ENCODE measurements around the gene HOXD3. TPM values are rescaled to one million over a fixed set of nuclear protein-coding genes. Genes with fewer than 3 reads are reported as not detected.

Gene HOXD3
- total and polyA plus RNA-seq, 4 donors = 0.07 to 2.5 (median 0.64) TPM

DNA sequence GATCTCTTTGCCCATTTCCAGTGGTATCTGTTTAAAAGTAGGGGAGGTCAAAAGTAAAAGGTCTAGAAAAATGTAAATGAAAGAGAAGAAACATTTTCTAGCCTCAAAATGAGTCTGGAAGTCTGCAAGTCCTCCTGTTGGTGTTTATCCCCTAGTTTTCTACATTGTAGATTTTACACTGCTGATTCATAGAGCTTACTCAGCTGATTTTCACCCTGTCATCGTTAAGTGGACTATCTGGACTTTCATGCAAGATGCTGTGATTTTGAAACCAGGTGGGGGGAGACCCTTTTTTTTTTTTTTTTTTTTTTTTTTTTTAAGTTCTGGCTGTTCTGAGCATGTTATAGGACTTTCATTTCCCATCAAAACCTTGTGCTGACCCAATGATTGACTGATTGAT is 10.3 kb downstream of the HOXD3 start:
- WGBS, 2 donors = 63 to 68% methylated on average over 1 of the region's 1 CpG
- no peak overlapping the region for H3K9ac ChIP-seq (ENCODE audit: insufficient read depth in 1 of 2, low read length in 2 of 2)

DNA sequence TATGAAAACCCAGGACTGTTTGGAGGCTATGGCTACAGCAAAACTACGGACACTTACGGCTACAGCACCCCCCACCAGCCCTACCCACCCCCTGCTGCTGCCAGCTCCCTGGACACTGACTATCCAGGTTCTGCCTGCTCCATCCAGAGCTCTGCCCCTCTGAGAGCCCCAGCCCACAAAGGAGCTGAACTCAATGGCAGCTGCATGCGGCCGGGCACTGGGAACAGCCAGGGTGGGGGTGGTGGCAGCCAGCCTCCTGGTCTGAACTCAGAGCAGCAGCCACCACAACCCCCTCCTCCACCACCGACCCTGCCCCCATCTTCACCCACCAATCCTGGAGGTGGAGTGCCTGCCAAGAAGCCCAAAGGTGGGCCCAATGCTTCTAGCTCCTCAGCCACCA is 12.1 kb downstream of the HOXD3 start:
- DNase-seq (no peak), ATAC-seq (ENCODE audit: insufficient read depth, low FRiP score) (no peak)
- H3K27ac ChIP-seq (ENCODE audit: low read depth in 1 of 2, low read length in 1 of 2) = no peak overlapping the region
- H3K36me3 ChIP-seq (ENCODE audit: control insufficient read depth in 4 of 4, insufficient read depth in 4 of 4, low read length in 4 of 4) = no peaks in the 10 kb centered on the region
- 74 to 81% methylated on average over 5 of the region's 5 CpGs for WGBS, 2 donors
- TF ChIP-seq, protein P1, sequence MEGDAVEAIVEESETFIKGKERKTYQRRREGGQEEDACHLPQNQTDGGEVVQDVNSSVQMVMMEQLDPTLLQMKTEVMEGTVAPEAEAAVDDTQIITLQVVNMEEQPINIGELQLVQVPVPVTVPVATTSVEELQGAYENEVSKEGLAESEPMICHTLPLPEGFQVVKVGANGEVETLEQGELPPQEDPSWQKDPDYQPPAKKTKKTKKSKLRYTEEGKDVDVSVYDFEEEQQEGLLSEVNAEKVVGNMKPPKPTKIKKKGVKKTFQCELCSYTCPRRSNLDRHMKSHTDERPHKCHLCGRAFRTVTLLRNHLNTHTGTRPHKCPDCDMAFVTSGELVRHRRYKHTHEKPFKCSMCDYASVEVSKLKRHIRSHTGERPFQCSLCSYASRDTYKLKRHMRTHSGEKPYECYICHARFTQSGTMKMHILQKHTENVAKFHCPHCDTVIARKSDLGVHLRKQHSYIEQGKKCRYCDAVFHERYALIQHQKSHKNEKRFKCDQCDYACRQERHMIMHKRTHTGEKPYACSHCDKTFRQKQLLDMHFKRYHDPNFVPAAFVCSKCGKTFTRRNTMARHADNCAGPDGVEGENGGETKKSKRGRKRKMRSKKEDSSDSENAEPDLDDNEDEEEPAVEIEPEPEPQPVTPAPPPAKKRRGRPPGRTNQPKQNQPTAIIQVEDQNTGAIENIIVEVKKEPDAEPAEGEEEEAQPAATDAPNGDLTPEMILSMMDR (IDR thresholded peaks at IDR 0.05; ENCODE audit: control extremely low read depth, extremely low read depth) = no peak
- H3K9ac ChIP-seq (ENCODE audit: insufficient read depth in 1 of 2, low read length in 2 of 2) = no peak overlapping the region
- peaks cover 0 to 14% (median 0%) of the 10 kb centered on the region in 4 donors for H3K9me3 ChIP-seq (ENCODE audit: control insufficient read depth in 4 of 4, insufficient read depth in 3 of 4, low read length in 3 of 4)
- H3K4me1 ChIP-seq (ENCODE audit: control insufficient read depth in 5 of 5, insufficient read depth in 5 of 5, low read length in 5 of 5) = peaks cover 0 to 12% (median 0%) of the 10 kb centered on the region in 5 donors
- H3K27me3 ChIP-seq (ENCODE audit: control insufficient read depth in 3 of 3, insufficient read depth in 3 of 3, low read length in 2 of 3) = peaks cover 19 to 99% (median 87%) of the 10 kb centered on the region in 3 donors
- H3K4me3 ChIP-seq = no peak overlapping the region

More for the DNA sequence above, 10.3 kb downstream of the HOXD3 start:
- peaks cover 27 to 97% (median 87%) of the 10 kb centered on the region in 3 donors for H3K27me3 ChIP-seq (ENCODE audit: control insufficient read depth in 3 of 3, insufficient read depth in 3 of 3, low read length in 2 of 3)
- no peak overlapping the region for H3K4me3 ChIP-seq
- peaks cover 0 to 12% (median 0%) of the 10 kb centered on the region in 5 donors for H3K4me1 ChIP-seq (ENCODE audit: control insufficient read depth in 5 of 5, insufficient read depth in 5 of 5, low read length in 5 of 5)
- no peaks in the 10 kb centered on the region for H3K36me3 ChIP-seq (ENCODE audit: control insufficient read depth in 4 of 4, insufficient read depth in 4 of 4, low read length in 4 of 4)
- H3K9me3 ChIP-seq (ENCODE audit: control insufficient read depth in 4 of 4, insufficient read depth in 3 of 4, low read length in 3 of 4) = peaks cover 0 to 22% (median 0%) of the 10 kb centered on the region in 4 donors
- TF ChIP-seq, protein P1 (IDR thresholded peaks at IDR 0.05; ENCODE audit: control extremely low read depth, extremely low read depth) = no peak
- ATAC-seq (ENCODE audit: insufficient read depth, low FRiP score) = no peak
- DNase-seq = no peak
- H3K27ac ChIP-seq (ENCODE audit: low read depth in 1 of 2, low read length in 1 of 2) = no peak overlapping the region

DNA sequence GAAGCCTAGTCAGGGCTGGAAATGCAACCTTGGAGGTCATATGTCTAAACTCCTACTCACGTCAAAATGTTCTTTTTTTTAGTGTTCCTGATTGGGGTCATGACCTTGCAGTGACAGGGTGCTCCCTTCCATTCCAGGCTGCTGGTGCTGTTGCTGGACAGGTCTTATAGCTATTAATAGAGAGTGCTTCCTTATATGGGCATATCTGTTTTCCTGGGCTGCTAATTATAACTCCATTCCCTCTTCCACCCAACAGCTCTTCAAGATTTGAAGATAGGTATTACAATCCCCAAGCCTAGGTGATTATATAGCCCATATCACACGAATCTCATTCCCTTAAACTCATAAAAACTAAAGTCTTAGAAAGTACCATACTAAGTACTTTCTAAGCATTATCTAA is 12.6 kb downstream of the HOXD3 start:
- Histone ChIP-seq H3K4me1 (ENCODE audit: control insufficient read depth in 5 of 5, insufficient read depth in 5 of 5, low read length in 5 of 5) (peaks cover 0 to 14% (median 0%) of the 10 kb centered on the region in 5 donors), H3K27me3 (ENCODE audit: control insufficient read depth in 3 of 3, insufficient read depth in 3 of 3, low read length in 2 of 3) (peaks cover 19 to 99% (median 87%) of the 10 kb centered on the region in 3 donors), H3K36me3 (ENCODE audit: control insufficient read depth in 4 of 4, insufficient read depth in 4 of 4, low read length in 4 of 4) (no peaks in the 10 kb centered on the region), H3K4me3 (no peak overlapping the region), H3K27ac (ENCODE audit: low read depth in 1 of 2, low read length in 1 of 2) (no peak overlapping the region), H3K9me3 (ENCODE audit: control insufficient read depth in 4 of 4, insufficient read depth in 3 of 4, low read length in 3 of 4) (peaks cover 0 to 14% (median 0%) of the 10 kb centered on the region in 4 donors), H3K9ac (ENCODE audit: insufficient read depth in 1 of 2, low read length in 2 of 2) (no peak overlapping the region)
- no peak for DNase-seq
- no peak for ATAC-seq (ENCODE audit: insufficient read depth, low FRiP score)
- 54 to 72% methylated on average over 2 of the region's 2 CpGs for WGBS, 2 donors
- TF ChIP-seq, protein P1 (IDR thresholded peaks at IDR 0.05; ENCODE audit: control extremely low read depth, extremely low read depth) = no peak

Measured in lung (tissue), 12 donors.